DOHH2 (cell line): ENCODE results near the gene CACNG5.

Source experiments
- H3F3A ChIP-seq: fragments of 200-600 bp; sonication (generic), shearing (Covaris generic); 2 replicates; pipeline ENCODE4 v1.6.0; 2016; ENCODE audit warnings: antibody characterized with exemption, mild to moderate bottlenecking; ENCODE audit not compliant: control insufficient read depth, insufficient read depth
- H3K27ac ChIP-seq: fragments of 200-600 bp; sonication (generic); 2 replicates; pipeline ENCODE4 v1.5.1; 2014; ENCODE audit warnings: low read depth, mild to moderate bottlenecking, low read length, moderate library complexity
- H3K27me3 ChIP-seq: fragments of 200-600 bp; sonication (generic); 2 replicates; pipeline ENCODE4 v1.6.1; 2014; ENCODE audit warnings: mild to moderate bottlenecking, low read length, mixed read lengths; ENCODE audit not compliant: control insufficient read depth
- H3K36me3 ChIP-seq: fragments of 200-600 bp; sonication (generic); 2 replicates; pipeline ENCODE4 v1.6.1; 2014; ENCODE audit warnings: mild to moderate bottlenecking, low read length, moderate library complexity, mixed read lengths; ENCODE audit not compliant: control insufficient read depth
- H3K4me1 ChIP-seq: fragments of 200-600 bp; sonication (generic); 2 replicates; pipeline ENCODE4 v1.6.1; 2014; ENCODE audit warnings: mild to moderate bottlenecking, low read length, mixed read lengths; ENCODE audit not compliant: control insufficient read depth
- H3K4me2 ChIP-seq: fragments of 200-600 bp; sonication (generic); 2 replicates; pipeline ENCODE4 v1.6.0; 2014; ENCODE audit warnings: mild to moderate bottlenecking, low read length, moderate library complexity
- H3K4me3 ChIP-seq: fragments of 200-600 bp; sonication (generic); 2 replicates; pipeline ENCODE4 v1.5.1; 2014; ENCODE audit warnings: mild to moderate bottlenecking, low read length, mixed read lengths
- H3K79me2 ChIP-seq: fragments of 200-600 bp; sonication (generic); 2 replicates; pipeline ENCODE4 v1.6.1; 2014; ENCODE audit warnings: mild to moderate bottlenecking, low read length, mixed read lengths; ENCODE audit not compliant: control insufficient read depth
- H3K9me2 ChIP-seq: fragments of 200-600 bp; sonication (generic); replicated peaks from 2 replicates; pipeline ENCODE4 v1.6.1; 2014; ENCODE audit warnings: mild to moderate bottlenecking, low read length, mixed read lengths; ENCODE audit not compliant: control insufficient read depth
- H3K9me3 ChIP-seq: fragments of 200-600 bp; sonication (generic); 2 replicates; pipeline ENCODE4 v1.6.1; 2014; ENCODE audit warnings: antibody characterized with exemption, low read length, mixed read lengths; ENCODE audit not compliant: control insufficient read depth, insufficient read depth
- H4K20me1 ChIP-seq: fragments of 200-600 bp; sonication (generic); 2 replicates; pipeline ENCODE4 v1.6.0; 2014; ENCODE audit warnings: low read depth, mild to moderate bottlenecking, antibody characterized with exemption, low read length, moderate library complexity; ENCODE audit not compliant: control insufficient read depth, insufficient read depth
- EZH2phosphoT487 ChIP-seq: fragments of 200-600 bp; sonication (generic); IDR thresholded peaks from 2 replicates; pipeline ENCODE4 v1.6.1; 2017; ENCODE audit warnings: borderline replicate concordance, mild to moderate bottlenecking, antibody characterized with exemption, low read length, moderate library complexity, mixed read lengths
- TF ChIP-seq, protein P1 (sequence below): fragments of 200-600 bp; sonication (generic); IDR thresholded peaks from one replicate; pipeline ENCODE4 v1.5.1; 2014; ENCODE audit warnings: antibody characterized with exemption, mild to moderate bottlenecking, low read depth, low read length; ENCODE audit not compliant: poor library complexity, severe bottlenecking

The CACNG5 gene

DNA sequence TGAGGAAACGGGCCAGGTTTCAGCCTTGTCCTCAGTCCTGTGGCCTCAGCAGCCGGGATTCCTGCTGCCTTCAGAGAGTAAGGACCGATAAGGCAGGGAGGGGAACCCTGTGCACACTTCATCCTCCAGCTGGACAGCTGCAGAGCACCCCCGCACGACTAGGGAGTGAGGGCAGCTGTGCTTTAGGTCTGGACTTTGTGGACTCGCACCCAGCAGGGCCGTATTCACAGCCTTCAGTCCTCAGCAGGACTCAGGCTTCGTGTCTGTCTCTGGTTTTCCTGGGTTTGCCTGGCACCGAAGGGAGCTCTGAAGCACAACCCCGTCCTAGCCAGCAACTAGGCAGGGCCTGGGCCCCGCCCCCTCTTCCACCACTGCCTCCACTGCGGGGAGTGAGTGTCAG lies 45.8 kb upstream of the CACNG5 start:
- H3F3A ChIP-seq: peaks cover 19% of the 10 kb centered on the region

DNA sequence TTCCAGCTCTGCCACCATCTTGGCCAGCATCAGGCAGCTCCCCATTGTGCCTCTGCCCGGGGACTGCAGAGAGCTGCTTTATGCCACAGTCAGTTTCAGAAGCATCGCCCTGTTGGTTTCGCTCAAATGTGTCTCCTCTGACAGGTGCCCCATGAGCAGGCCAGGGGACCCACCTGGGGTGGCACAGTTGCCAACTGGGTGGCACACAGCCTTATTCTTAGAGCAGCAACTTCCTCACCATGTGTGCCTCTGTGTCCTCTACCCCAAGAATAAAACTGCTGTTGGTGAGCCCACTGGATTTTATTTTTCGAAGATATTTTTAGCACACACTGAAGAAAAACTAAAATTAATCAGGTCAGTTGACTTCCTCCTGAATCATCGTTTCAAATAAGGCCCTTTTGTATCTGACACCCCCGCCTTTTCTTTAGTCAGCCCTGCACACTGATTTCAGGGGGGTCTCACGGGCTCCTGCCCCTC lies 44.9 kb upstream of the CACNG5 start:
- TF ChIP-seq, protein P1, sequence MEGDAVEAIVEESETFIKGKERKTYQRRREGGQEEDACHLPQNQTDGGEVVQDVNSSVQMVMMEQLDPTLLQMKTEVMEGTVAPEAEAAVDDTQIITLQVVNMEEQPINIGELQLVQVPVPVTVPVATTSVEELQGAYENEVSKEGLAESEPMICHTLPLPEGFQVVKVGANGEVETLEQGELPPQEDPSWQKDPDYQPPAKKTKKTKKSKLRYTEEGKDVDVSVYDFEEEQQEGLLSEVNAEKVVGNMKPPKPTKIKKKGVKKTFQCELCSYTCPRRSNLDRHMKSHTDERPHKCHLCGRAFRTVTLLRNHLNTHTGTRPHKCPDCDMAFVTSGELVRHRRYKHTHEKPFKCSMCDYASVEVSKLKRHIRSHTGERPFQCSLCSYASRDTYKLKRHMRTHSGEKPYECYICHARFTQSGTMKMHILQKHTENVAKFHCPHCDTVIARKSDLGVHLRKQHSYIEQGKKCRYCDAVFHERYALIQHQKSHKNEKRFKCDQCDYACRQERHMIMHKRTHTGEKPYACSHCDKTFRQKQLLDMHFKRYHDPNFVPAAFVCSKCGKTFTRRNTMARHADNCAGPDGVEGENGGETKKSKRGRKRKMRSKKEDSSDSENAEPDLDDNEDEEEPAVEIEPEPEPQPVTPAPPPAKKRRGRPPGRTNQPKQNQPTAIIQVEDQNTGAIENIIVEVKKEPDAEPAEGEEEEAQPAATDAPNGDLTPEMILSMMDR: no peak
- no peak for TF ChIP-seq EZH2phosphoT487
- peak overlapping the region; percentile 56 for H3K4me3 ChIP-seq
- peak overlapping the region; percentile 73 for H3K4me2 ChIP-seq
- H4K20me1 ChIP-seq: no peaks in the 10 kb centered on the region
- peaks cover 7% of the 10 kb centered on the region for H3K36me3 ChIP-seq
- peak overlapping the region; percentile 67 for H3K27ac ChIP-seq
- H3K4me1 ChIP-seq: peaks cover 71% of the 10 kb centered on the region
- no peaks in the 10 kb centered on the region for H3K9me2 ChIP-seq
- H3K9me3 ChIP-seq: no peaks in the 10 kb centered on the region
- no peaks in the 10 kb centered on the region for H3K79me2 ChIP-seq
- H3K27me3 ChIP-seq: no peaks in the 10 kb centered on the region
- H3F3A ChIP-seq: peaks cover 19% of the 10 kb centered on the region

More for the DNA sequence above, 45.8 kb upstream of the CACNG5 start:
- H3K27ac ChIP-seq: peak overlapping the region; percentile 67; the same call in 1 of the 2 replicates
- no peak for TF ChIP-seq EZH2phosphoT487
- TF ChIP-seq, protein P1: no peak
- no peaks in the 10 kb centered on the region for H4K20me1 ChIP-seq
- H3K4me3 ChIP-seq: no peak overlapping the region
- no peaks in the 10 kb centered on the region for H3K79me2 ChIP-seq
- H3K4me1 ChIP-seq: peaks cover 80% of the 10 kb centered on the region
- no peak overlapping the region for H3K4me2 ChIP-seq
- no peaks in the 10 kb centered on the region for H3K27me3 ChIP-seq
- H3K36me3 ChIP-seq: peaks cover 7% of the 10 kb centered on the region
- H3K9me2 ChIP-seq: no peaks in the 10 kb centered on the region
- H3K9me3 ChIP-seq: no peaks in the 10 kb centered on the region

DNA sequence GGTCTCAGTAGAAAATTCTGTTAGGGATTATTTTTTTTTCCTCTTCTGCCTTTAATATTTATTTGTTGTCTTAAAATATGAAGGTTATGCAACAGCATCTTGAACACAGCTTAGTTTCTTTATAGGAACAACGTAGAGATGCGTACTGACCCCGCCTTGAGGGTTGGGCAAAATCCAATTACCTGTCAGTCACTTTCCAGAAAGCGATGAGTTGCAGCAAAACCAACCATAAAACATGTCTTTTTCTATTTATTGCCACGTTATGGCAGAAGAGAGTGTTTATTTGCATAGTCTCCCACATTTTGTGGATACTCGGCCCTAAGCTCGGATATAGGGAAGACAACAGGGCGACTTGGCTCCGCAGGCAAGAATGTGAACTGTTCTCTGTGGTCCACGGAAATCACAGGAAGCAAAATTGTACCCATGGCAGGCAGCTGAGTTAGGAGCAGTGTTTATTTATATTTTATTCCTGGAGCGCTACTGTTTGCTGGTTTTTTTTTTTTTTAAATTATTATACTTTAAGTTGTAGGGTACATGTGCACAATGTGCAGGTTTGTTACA lies 44.3 kb upstream of the CACNG5 start:
- Histone ChIP-seq H3K79me2 (no peaks in the 10 kb centered on the region), H3K9me3 (no peaks in the 10 kb centered on the region), H3K4me1 (peaks cover 65% of the 10 kb centered on the region), H3K4me3 (peak overlapping the region; percentile 56), H3K27me3 (no peaks in the 10 kb centered on the region), H3K36me3 (peaks cover 7% of the 10 kb centered on the region), H4K20me1 (no peaks in the 10 kb centered on the region), H3K27ac (peak overlapping the region; percentile 67), H3K9me2 (no peaks in the 10 kb centered on the region), H3F3A (peaks cover 19% of the 10 kb centered on the region), H3K4me2 (peak overlapping the region; percentile 73)
- TF ChIP-seq, protein P1: no peak
- TF ChIP-seq EZH2phosphoT487: no peak
